NT2/D1 (cell line): ENCODE data around the gene VWA8.

Source experiments
- SUZ12 ChIP-seq: IDR thresholded peaks from 2 replicates; pipeline ENCODE4 v1.6.1; 2011; ENCODE audit not compliant: insufficient read length, insufficient read depth; ENCODE audit errors: extremely low read depth
- YY1 ChIP-seq: IDR thresholded peaks from 2 replicates; pipeline ENCODE4 v1.6.1; 2011; ENCODE audit not compliant: insufficient read length, insufficient read depth
- ZNF274 ChIP-seq: IDR thresholded peaks from 2 replicates; pipeline ENCODE4 v1.6.1; 2011; ENCODE audit warnings: mild to moderate bottlenecking, low read depth, low read length

GRCh38 chr13:41780715-41781706 is 179.9 kb downstream of the VWA8 start:
- TF ChIP-seq YY1, result no peak
- TF ChIP-seq SUZ12, result no peak
- no peak for TF ChIP-seq ZNF274
